HEK293 (cell line): ENCODE data around the gene HMGN3.

Source experiments
- BCL11B ChIP-seq: fragments of 450-650 bp; formaldehyde crosslinking; IDR thresholded peaks from 2 replicates; pipeline ENCODE4 v1.5.1; 2016; ENCODE audit warnings: low read depth, missing biosample characterization, missing genetic modification characterization
- PRDM4 ChIP-seq: fragments of 450-650 bp; formaldehyde crosslinking; IDR thresholded peaks from 2 replicates; pipeline ENCODE4 v1.5.1; 2017; ENCODE audit warnings: missing biosample characterization, missing genetic modification characterization
- TSHZ1 ChIP-seq: fragments of 450-650 bp; formaldehyde crosslinking; IDR thresholded peaks from 2 replicates; pipeline ENCODE4 v1.5.1; 2016; ENCODE audit warnings: missing biosample characterization, missing genetic modification characterization, borderline replicate concordance
- ZEB2 ChIP-seq: fragments of 450-650 bp; formaldehyde crosslinking; IDR thresholded peaks from 2 replicates; pipeline ENCODE4 v1.5.1; 2016; ENCODE audit warnings: missing biosample characterization, missing genetic modification characterization
- ZFHX2 ChIP-seq: fragments of 450-650 bp; formaldehyde crosslinking; conservative IDR thresholded peaks from 2 replicates; pipeline ENCODE4 v1.5.1; 2016; ENCODE audit warnings: missing biosample characterization, missing genetic modification characterization
- ZNF138 ChIP-seq: fragments of 450-650 bp; formaldehyde crosslinking; IDR thresholded peaks from 2 replicates; pipeline ENCODE4 v1.5.1; 2016; ENCODE audit warnings: missing biosample characterization, missing genetic modification characterization, borderline replicate concordance
- ZNF19 ChIP-seq: fragments of 450-650 bp; formaldehyde crosslinking; IDR thresholded peaks from 2 replicates; pipeline ENCODE4; 2016; ENCODE audit warnings: missing biosample characterization, missing genetic modification characterization, low read depth
- ZNF544 ChIP-seq: fragments of 450-650 bp; formaldehyde crosslinking; IDR thresholded peaks from 2 replicates; pipeline ENCODE4 v1.5.0; 2017; ENCODE audit warnings: missing biosample characterization, missing genetic modification characterization
- ZNF670 ChIP-seq: fragments of 450-650 bp; formaldehyde crosslinking; IDR thresholded peaks from 2 replicates; pipeline ENCODE4 v1.5.1; 2016; ENCODE audit warnings: missing biosample characterization, missing genetic modification characterization, low read depth
- ZNF747 ChIP-seq: fragments of 450-650 bp; formaldehyde crosslinking; IDR thresholded peaks from 2 replicates; pipeline ENCODE4 v1.5.1; 2016; ENCODE audit warnings: missing biosample characterization, missing genetic modification characterization
- ZNF792 ChIP-seq: fragments of 450-650 bp; formaldehyde crosslinking; IDR thresholded peaks from 2 replicates; pipeline ENCODE4 v1.5.1; 2016; ENCODE audit warnings: missing biosample characterization, missing genetic modification characterization
- TF ChIP-seq, protein P1 (sequence below): fragments of 450-650 bp; formaldehyde crosslinking; IDR thresholded peaks from 2 replicates; pipeline ENCODE4 v1.5.1; 2016; ENCODE audit warnings: missing biosample characterization, missing genetic modification characterization

DNA sequence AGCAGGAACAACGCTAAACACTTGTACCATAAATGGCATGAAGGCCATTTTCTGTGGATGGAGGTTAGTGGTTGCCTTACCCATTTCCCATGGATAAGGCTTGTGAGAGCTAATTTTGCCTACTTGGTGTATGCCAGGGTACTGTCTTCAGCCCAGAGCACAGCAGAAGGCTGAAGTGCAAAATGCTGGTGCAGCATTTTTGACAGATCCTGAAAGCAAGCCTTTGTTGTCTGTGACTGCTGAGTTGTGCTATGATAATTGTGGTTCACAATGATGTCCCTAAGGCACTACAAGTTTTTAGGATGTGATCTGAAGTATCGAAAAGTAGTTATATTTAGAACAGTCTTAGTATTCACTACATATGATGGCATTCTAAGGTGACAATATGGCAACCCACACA is 14.7 kb upstream of the HMGN3 start:
- TF ChIP-seq ZNF138 (tag by site-specific recombination) (no peak), ZNF19 (tag by site-specific recombination) (no peak), ZFHX2 (tag by site-specific recombination) (no peak), PRDM4 (no peak), BCL11B (no peak), TSHZ1 (tag by site-specific recombination) (no peak), ZEB2 (no peak), ZNF792 (no peak), ZNF544 (no peak), ZNF747 (no peak), ZNF670 (no peak)
- TF ChIP-seq, protein P1, sequence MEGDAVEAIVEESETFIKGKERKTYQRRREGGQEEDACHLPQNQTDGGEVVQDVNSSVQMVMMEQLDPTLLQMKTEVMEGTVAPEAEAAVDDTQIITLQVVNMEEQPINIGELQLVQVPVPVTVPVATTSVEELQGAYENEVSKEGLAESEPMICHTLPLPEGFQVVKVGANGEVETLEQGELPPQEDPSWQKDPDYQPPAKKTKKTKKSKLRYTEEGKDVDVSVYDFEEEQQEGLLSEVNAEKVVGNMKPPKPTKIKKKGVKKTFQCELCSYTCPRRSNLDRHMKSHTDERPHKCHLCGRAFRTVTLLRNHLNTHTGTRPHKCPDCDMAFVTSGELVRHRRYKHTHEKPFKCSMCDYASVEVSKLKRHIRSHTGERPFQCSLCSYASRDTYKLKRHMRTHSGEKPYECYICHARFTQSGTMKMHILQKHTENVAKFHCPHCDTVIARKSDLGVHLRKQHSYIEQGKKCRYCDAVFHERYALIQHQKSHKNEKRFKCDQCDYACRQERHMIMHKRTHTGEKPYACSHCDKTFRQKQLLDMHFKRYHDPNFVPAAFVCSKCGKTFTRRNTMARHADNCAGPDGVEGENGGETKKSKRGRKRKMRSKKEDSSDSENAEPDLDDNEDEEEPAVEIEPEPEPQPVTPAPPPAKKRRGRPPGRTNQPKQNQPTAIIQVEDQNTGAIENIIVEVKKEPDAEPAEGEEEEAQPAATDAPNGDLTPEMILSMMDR (tag by site-specific recombination) = no peak
